HepG2 (cell line): Measurements from ENCODE around the gene CACTIN. TPM values are rescaled to one million over a fixed set of nuclear protein-coding genes. Genes with fewer than 3 reads are reported as not detected.
A peak's percentile ranks its signal among the peaks of the same experiment; 100 is the strongest.

Source experiments
- ATF7 ChIP-seq, 2 experiments: fragments of 450-650 bp in 1 of 2; sonication (generic) in 1 of 2; formaldehyde crosslinking in 1 of 2; IDR thresholded peaks; 2 replicates each; pipeline versions ENCODE4 v1.4.0 to v1.6.1; 2016 to 2020; ENCODE audit warnings: antibody characterized with exemption in 1 of 2, mild to moderate bottlenecking in 1 of 2, missing genetic modification reagents in 1 of 2
- BCL6 ChIP-seq: IDR thresholded peaks from 2 replicates; pipeline ENCODE4 v1.6.1; 2016; ENCODE audit warnings: missing genetic modification reagents, missing compliant biosample characterization
- GMEB2 ChIP-seq: IDR thresholded peaks from 2 replicates; pipeline ENCODE4 v1.6.1; 2016; ENCODE audit warnings: missing biosample characterization, missing genetic modification reagents, low read depth
- KDM4B ChIP-seq: sonication (generic); formaldehyde crosslinking; IDR thresholded peaks from 2 replicates; pipeline ENCODE4 v1.4.0; 2020; ENCODE audit warnings: missing genetic modification reagents
- MXI1 ChIP-seq: IDR thresholded peaks from 3 replicates; pipeline ENCODE4 v1.6.1; 2012; ENCODE audit warnings: low read depth, low read length, inconsistent platforms, borderline replicate concordance
- TEAD2 ChIP-seq: sonication (generic); formaldehyde crosslinking; IDR thresholded peaks from 2 replicates; pipeline ENCODE4 v1.9.0; 2021; ENCODE audit warnings: missing genetic modification reagents
- ZBTB8A ChIP-seq: sonication (generic); formaldehyde crosslinking; IDR thresholded peaks from 2 replicates; pipeline ENCODE4 v1.4.0; 2020; ENCODE audit warnings: mild to moderate bottlenecking, low read depth, missing genetic modification reagents, borderline replicate concordance
- ZFYVE20 ChIP-seq: sonication (generic); formaldehyde crosslinking; IDR thresholded peaks from 2 replicates; pipeline ENCODE4 v1.8.0; 2023; ENCODE audit warnings: low read depth, mild to moderate bottlenecking, moderate library complexity, missing genetic modification reagents, borderline replicate concordance
- ZHX2 ChIP-seq, 2 experiments: sonication (generic) in 1 of 2; formaldehyde crosslinking in 1 of 2; IDR thresholded peaks; 2 replicates each; pipeline versions ENCODE4 v1.6.1 to v1.9.0; 2014 to 2022; ENCODE audit warnings: antibody characterized with exemption in 1 of 2, borderline replicate concordance in 1 of 2, inconsistent platforms in 1 of 2, low read depth in 1 of 2, missing genetic modification reagents in 1 of 2
- ZNF33B ChIP-seq: sonication (generic); formaldehyde crosslinking; IDR thresholded peaks from 2 replicates; pipeline ENCODE4 v1.5.1; 2020; ENCODE audit warnings: mild to moderate bottlenecking, missing genetic modification reagents
- ZNF557 ChIP-seq: sonication (generic); formaldehyde crosslinking; IDR thresholded peaks from 2 replicates; pipeline ENCODE4 v1.4.0; 2020; ENCODE audit warnings: missing genetic modification reagents
- ZNF660 ChIP-seq: sonication (generic); formaldehyde crosslinking; IDR thresholded peaks from 2 replicates; pipeline ENCODE4 v1.5.1; 2020; ENCODE audit warnings: mild to moderate bottlenecking, low read depth, missing genetic modification reagents, borderline replicate concordance
- ZNF768 ChIP-seq: sonication (generic); formaldehyde crosslinking; IDR thresholded peaks from 2 replicates; pipeline ENCODE4 v1.4.0; 2020; ENCODE audit warnings: missing genetic modification reagents
- polyA plus RNA-seq, 8 experiments: library from polyadenylated mRNA; depleted of rRNA in 3 of 8; stranded (reverse) in 7 of 8; unstranded in 1 of 8; fragments of >200 nt; fragmentation: Illumina TruSeq in 4 of 8; extraction: Trizol in 4 of 8; gene quantifications; 2 replicates each; pipeline versions ENCODE4 v1.2.1 to v1.2.3, GENCODE V29; 2011 to 2016; ENCODE audit warnings: low read depth in 4 of 8, missing spikeins in 1 of 8, mixed read lengths in 1 of 8; ENCODE audit not compliant: insufficient read depth in 1 of 8
- total RNA-seq, 5 experiments: library from RNA; depleted of rRNA; stranded (reverse); fragments of >200 nt; fragmentation: Illumina TruSeq; extraction: Trizol; gene quantifications; 2 replicates each; pipeline ENCODE4 v1.2.3, GENCODE V29; 2016; ENCODE audit warnings: low read depth in 1 of 5
- TF ChIP-seq, protein P1 (sequence below): sonication (generic); formaldehyde crosslinking; IDR thresholded peaks from 2 replicates; pipeline ENCODE4 v1.8.1; 2022; ENCODE audit warnings: mild to moderate bottlenecking, missing genetic modification reagents
- TF ChIP-seq, protein P2 (sequence below): sonication (generic); formaldehyde crosslinking; IDR thresholded peaks from 2 replicates; pipeline ENCODE4 v1.4.0; 2020; ENCODE audit warnings: missing genetic modification reagents, low read depth, mild to moderate bottlenecking, borderline replicate concordance
- TF ChIP-seq, protein P3 (sequence below): sonication (generic); formaldehyde crosslinking; IDR thresholded peaks from 2 replicates; pipeline ENCODE4 v1.4.0; 2020; ENCODE audit warnings: mild to moderate bottlenecking, missing genetic modification reagents

Gene CACTIN
- total and polyA plus RNA-seq, 2 of the 13 experiments (the other 11 are each of a cell fraction or from before 2014, with no cell fraction given), result 10.0 to 16.6 TPM

DNA sequence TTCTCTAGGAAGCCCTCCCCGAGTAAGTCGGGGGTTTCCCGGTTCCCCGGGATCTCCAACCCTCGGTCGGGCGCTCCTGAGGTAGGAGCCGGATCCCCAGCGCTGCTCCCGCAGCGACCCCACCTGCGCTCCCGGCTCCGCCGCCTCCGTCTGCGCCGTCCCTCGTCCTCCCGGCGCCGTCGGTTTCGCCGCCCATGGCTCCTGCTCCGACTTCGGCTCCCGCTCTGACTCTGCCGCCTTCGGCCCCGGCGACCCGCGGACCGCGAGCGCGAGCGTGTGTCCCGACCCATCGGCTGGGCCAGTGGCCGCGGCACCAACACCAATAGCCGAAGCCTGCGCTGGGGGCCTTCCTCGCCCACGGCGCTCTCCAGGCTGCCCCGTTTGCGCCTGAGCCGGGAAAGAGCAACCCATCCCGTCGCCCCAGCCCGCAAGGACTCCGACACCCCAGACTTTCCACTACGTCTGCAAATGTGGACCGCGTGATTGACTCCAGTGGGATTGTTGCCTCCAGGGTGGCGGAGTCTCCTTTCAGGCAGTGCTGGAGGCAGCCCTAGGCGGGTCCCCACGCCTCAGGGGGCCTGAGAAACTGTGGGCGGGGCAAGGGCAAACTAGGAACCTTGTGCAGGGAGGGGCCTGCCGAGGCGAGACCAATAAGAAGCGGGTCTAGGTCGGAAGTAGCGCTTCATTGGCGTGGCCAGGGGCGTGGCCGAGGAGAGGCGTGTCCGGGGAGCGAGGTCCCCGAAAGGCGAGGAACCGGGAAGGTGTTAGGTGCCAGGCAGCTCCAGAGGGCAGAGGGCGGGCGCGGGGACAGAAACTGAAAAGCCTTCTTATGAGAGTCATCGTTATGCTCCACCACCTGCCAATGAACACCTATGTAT is at the start of gene CACTIN (continued):
- TF ChIP-seq ZHX2 (IDR thresholded peaks at IDR 0.05; ENCODE audit: low read depth) (0 out of 2 replicates have a peak, but pooled peaks have one; percentile 71), ZHX2 (CRISPR knock-in tag; IDR thresholded peaks at IDR 0.05; ENCODE audit: borderline replicate concordance) (0 out of 2 replicates have a peak, but pooled peaks have one; percentile 40), ATF7 (IDR thresholded peaks at IDR 0.05) (no peak), ATF7 (CRISPR knock-in tag; IDR thresholded peaks at IDR 0.05) (no peak), ZFYVE20 (CRISPR knock-in tag) (0 out of 2 replicates have a peak, but pooled peaks have one; percentile 47), ZNF557 (CRISPR knock-in tag) (no peak), ZNF768 (CRISPR knock-in tag) (peak; percentile 78), GMEB2 (0 out of 2 replicates have a peak, but pooled peaks have one; percentile 38), BCL6 (CRISPR knock-in tag) (peak; percentile 30; the same call in 1 of the 2 replicates), ZNF660 (CRISPR knock-in tag) (no peak), TEAD2 (CRISPR knock-in tag) (no peak), ZNF33B (CRISPR knock-in tag) (no peak), ZBTB8A (CRISPR knock-in tag) (no peak; the same call in 1 of the 2 replicates), KDM4B (CRISPR knock-in tag) (peak; percentile 53; the same call in 1 of the 2 replicates), MXI1 (peak; percentile 86)
- TF ChIP-seq, protein P1, sequence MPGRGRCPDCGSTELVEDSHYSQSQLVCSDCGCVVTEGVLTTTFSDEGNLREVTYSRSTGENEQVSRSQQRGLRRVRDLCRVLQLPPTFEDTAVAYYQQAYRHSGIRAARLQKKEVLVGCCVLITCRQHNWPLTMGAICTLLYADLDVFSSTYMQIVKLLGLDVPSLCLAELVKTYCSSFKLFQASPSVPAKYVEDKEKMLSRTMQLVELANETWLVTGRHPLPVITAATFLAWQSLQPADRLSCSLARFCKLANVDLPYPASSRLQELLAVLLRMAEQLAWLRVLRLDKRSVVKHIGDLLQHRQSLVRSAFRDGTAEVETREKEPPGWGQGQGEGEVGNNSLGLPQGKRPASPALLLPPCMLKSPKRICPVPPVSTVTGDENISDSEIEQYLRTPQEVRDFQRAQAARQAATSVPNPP (CRISPR knock-in tag), result peak; percentile 56; the same call in 1 of the 2 replicates
- TF ChIP-seq, protein P2, sequence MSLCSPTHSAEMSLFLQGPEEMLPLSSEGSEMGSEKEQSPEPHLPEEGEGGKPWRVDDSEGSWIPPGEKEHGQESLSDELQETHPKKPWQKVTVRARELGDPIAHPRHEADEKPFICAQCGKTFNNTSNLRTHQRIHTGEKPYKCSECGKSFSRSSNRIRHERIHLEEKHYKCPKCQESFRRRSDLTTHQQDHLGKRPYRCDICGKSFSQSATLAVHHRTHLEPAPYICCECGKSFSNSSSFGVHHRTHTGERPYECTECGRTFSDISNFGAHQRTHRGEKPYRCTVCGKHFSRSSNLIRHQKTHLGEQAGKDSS (CRISPR knock-in tag), result 0 out of 2 replicates have a peak, but pooled peaks have one; percentile 29
- TF ChIP-seq, protein P3, sequence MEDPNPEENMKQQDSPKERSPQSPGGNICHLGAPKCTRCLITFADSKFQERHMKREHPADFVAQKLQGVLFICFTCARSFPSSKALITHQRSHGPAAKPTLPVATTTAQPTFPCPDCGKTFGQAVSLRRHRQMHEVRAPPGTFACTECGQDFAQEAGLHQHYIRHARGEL, result no peak
